ENCODE data around the gene PASK. TPM values are rescaled to one million over a fixed set of nuclear protein-coding genes. Genes with fewer than 3 reads are reported as not detected.
A peak's percentile ranks its signal among the peaks of the same experiment; 100 is the strongest.

The PASK gene
- polyA plus RNA-seq, 3 donors, result 0.56 to 4.3 (median 0.70) TPM

DNA sequence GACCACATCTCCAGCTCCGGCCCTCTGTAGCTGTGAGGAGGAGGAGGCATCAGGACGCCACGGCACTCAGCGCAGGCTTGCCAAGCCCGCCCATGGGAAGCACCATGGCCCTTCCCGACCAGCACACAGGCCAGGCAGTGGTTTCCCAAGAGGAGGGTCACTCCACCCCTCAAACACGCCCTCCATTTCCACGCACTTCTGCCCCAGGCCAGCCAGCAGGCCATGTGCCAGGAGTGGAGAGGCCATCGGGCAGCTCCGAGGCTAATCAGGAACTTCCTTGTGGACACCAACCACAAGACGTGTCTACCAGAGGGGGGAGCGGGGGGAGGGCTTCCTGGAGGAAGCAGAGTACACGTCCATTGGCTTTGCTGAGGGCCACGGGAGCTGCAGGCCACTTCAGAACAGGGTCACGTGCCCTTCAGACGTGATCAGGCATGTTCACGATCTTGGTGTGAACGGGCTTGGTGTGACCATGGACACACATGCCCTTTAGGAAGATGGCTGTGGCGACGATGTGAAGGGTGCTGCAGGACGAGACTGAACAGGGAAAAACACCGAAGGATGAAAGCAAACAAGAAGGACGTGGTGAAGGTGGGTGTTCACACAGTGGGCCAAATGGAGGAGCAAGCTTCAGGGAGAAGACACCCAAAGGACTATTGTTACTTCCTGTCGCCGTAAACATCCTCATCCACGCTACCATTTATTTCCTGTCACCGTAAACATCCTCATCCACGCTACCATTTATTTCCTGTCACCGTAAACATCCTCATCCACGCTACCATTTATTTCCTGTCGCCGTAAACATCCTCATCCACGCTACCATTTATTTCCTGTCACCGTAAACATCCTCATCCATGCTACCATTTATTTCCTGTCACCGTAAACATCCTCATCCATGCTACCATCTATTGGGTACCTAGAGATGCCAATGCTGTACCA lies 40.7 kb downstream of the PASK start:
- no peak for DNase-seq
- H3K27me3 Mint-ChIP-seq (ENCODE audit: low read depth in 3 of 3), result peaks cover 0 to 8% (median 0%) of the 10 kb centered on the region in 3 donors
- WGBS (ENCODE audit: insufficient coverage), result 76% methylated on average over 27 of the region's 35 CpGs
- peak overlapping the region in 2 of 7 donors; percentile 62 to 63 for H3K27ac Mint-ChIP-seq
- peak overlapping the region in 1 of 2 donors; percentile 40 for H3K4me3 Mint-ChIP-seq
- Histone ChIP-seq H3K9ac (ENCODE audit: insufficient read depth, low read length, poor library complexity, severe bottlenecking) (no peak overlapping the region), H3K27ac (ENCODE audit: low read depth in 1 of 2, low read length in 2 of 2) (no peak overlapping the region), H4K20me1 (ENCODE audit: insufficient read depth, low read length) (no peaks in the 10 kb centered on the region), H3K36me3 (replicated peaks in 1 of 2; ENCODE audit: control insufficient read depth in 1 of 2, insufficient read depth in 2 of 2, low read length in 2 of 2) (peaks cover 0 to 8% of the 10 kb centered on the region in 2 donors), H3K4me3 (replicated peaks in 1 of 3; ENCODE audit: low read depth in 2 of 3, low read length in 3 of 3) (no peak overlapping the region), H3K9me3 (replicated peaks in 1 of 2; ENCODE audit: control insufficient read depth in 1 of 2, insufficient read depth in 1 of 2, low read length in 2 of 2) (no peaks in the 10 kb centered on the region), H2AFZ (ENCODE audit: insufficient read depth, low read depth, low read length, poor library complexity, severe bottlenecking) (no peak overlapping the region), H3K27me3 (ENCODE audit: control insufficient read depth in 2 of 2, insufficient read depth in 2 of 2, low read length in 2 of 2) (no peaks in the 10 kb centered on the region), H3K79me2 (ENCODE audit: insufficient read depth, low read length) (no peaks in the 10 kb centered on the region), H3K4me1 (ENCODE audit: control insufficient read depth in 1 of 2, insufficient read depth in 2 of 2, low read length in 2 of 2) (no peaks in the 10 kb centered on the region), H3K4me2 (replicated peaks; ENCODE audit: extremely low read depth, low read length, poor library complexity, severe bottlenecking) (no peak overlapping the region)
- peaks cover 15 to 19% of the 10 kb centered on the region in 2 donors for H3K36me3 Mint-ChIP-seq
- H3K9me3 Mint-ChIP-seq, result no peaks in the 10 kb centered on the region
- intact Hi-C loops (cut with micrococcal nuclease), result no loop called here
- peaks cover 6% of the 10 kb centered on the region for H3K4me1 Mint-ChIP-seq
- TF ChIP-seq, protein P1, sequence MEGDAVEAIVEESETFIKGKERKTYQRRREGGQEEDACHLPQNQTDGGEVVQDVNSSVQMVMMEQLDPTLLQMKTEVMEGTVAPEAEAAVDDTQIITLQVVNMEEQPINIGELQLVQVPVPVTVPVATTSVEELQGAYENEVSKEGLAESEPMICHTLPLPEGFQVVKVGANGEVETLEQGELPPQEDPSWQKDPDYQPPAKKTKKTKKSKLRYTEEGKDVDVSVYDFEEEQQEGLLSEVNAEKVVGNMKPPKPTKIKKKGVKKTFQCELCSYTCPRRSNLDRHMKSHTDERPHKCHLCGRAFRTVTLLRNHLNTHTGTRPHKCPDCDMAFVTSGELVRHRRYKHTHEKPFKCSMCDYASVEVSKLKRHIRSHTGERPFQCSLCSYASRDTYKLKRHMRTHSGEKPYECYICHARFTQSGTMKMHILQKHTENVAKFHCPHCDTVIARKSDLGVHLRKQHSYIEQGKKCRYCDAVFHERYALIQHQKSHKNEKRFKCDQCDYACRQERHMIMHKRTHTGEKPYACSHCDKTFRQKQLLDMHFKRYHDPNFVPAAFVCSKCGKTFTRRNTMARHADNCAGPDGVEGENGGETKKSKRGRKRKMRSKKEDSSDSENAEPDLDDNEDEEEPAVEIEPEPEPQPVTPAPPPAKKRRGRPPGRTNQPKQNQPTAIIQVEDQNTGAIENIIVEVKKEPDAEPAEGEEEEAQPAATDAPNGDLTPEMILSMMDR (IDR thresholded peaks at IDR 0.05), result no peak

DNA sequence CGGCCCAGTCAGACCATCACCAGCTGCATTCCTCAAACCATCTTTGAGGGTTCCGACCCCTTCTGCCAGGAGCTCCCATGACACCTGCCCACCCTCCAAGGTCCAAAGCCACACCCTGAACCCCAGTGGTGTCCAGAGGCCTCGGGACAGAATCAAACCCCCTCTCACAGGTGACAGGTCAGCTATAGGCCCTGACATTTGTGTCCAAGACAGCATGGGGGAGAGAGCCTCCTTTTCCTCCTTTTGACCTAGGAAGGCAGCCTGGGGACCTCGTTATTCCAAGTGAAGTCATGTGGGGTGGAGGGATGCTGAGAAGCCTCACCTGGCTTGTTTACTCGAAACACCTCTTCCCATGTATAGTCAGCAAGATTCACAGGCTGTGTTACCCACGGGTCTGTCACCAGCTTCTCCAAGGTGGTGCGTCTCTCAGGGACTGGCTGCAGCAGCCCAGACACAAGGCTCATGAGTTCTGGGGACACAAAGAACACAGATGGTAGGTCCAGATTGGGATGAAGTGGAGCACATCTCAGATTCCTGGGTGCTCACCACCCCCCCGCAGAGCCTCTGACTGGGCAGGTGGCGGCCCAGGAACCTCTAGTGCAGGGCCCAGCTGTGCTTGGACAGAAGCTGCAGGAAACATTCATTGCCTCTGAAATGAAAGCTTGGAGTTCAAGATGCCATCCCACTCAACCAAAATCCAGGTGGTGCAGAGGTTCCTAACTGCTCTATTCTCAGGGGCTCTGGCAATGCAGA lies 42.1 kb downstream of the PASK start:
- H3K4me1 Mint-ChIP-seq, result peaks cover 16% of the 10 kb centered on the region
- no peaks in the 10 kb centered on the region for H3K9me3 Mint-ChIP-seq
- Histone ChIP-seq H4K20me1 (ENCODE audit: insufficient read depth, low read length) (no peaks in the 10 kb centered on the region), H3K27me3 (ENCODE audit: control insufficient read depth in 2 of 2, insufficient read depth in 2 of 2, low read length in 2 of 2) (no peaks in the 10 kb centered on the region), H2AFZ (ENCODE audit: insufficient read depth, low read depth, low read length, poor library complexity, severe bottlenecking) (no peak overlapping the region), H3K27ac (ENCODE audit: low read depth in 1 of 2, low read length in 2 of 2) (no peak overlapping the region), H3K79me2 (ENCODE audit: insufficient read depth, low read length) (no peaks in the 10 kb centered on the region), H3K9me3 (replicated peaks in 1 of 2; ENCODE audit: control insufficient read depth in 1 of 2, insufficient read depth in 1 of 2, low read length in 2 of 2) (no peaks in the 10 kb centered on the region), H3K4me1 (ENCODE audit: control insufficient read depth in 1 of 2, insufficient read depth in 2 of 2, low read length in 2 of 2) (peaks cover 7 to 10% of the 10 kb centered on the region in 2 donors), H3K4me2 (replicated peaks; ENCODE audit: extremely low read depth, low read length, poor library complexity, severe bottlenecking) (no peak overlapping the region), H3K4me3 (replicated peaks in 1 of 3; ENCODE audit: low read depth in 2 of 3, low read length in 3 of 3) (no peak overlapping the region), H3K9ac (ENCODE audit: insufficient read depth, low read length, poor library complexity, severe bottlenecking) (no peak overlapping the region), H3K36me3 (replicated peaks in 1 of 2; ENCODE audit: control insufficient read depth in 1 of 2, insufficient read depth in 2 of 2, low read length in 2 of 2) (no peaks in the 10 kb centered on the region)
- DNase-seq, result no peak
- 98% methylated on average over 6 of the region's 9 CpGs for WGBS (ENCODE audit: insufficient coverage)
- H3K27me3 Mint-ChIP-seq (ENCODE audit: low read depth in 3 of 3), result peaks cover 0 to 8% (median 0%) of the 10 kb centered on the region in 3 donors
- TF ChIP-seq, protein P1 (IDR thresholded peaks at IDR 0.05), result no peak
- intact Hi-C loops (cut with micrococcal nuclease), result no loop called here
- no peak overlapping the region for H3K4me3 Mint-ChIP-seq
- H3K27ac Mint-ChIP-seq, result peak overlapping the region in 1 of 7 donors; percentile 51
- peaks cover 9 to 12% of the 10 kb centered on the region in 2 donors for H3K36me3 Mint-ChIP-seq
